Skeletal muscle tissue (tissue), 5 donors: ENCODE measurements around the gene TUBB4A. TPM values are rescaled to one million over a fixed set of nuclear protein-coding genes. Genes with fewer than 3 reads are reported as not detected.

ENCODE experiments used
- H3K27ac ChIP-seq: one replicate; pipeline ENCODE4 v1.7.0; 2013; ENCODE audit warnings: mild to moderate bottlenecking, low read depth, low read length, inconsistent platforms
- H3K27me3 ChIP-seq, 3 donors: one replicate each; pipeline ENCODE4 v1.7.0; 2013; ENCODE audit warnings: low read length in 3 of 3; ENCODE audit not compliant: control insufficient read depth in 3 of 3, insufficient read depth in 3 of 3
- H3K36me3 ChIP-seq, 3 donors: one replicate each; pipeline ENCODE4 v1.7.0; 2013; ENCODE audit warnings: low read length in 3 of 3; ENCODE audit not compliant: control insufficient read depth in 3 of 3, insufficient read depth in 3 of 3
- H3K4me1 ChIP-seq, 3 donors: one replicate each; pipeline ENCODE4 v1.7.0; 2013; ENCODE audit warnings: low read length in 3 of 3, mild to moderate bottlenecking in 3 of 3; ENCODE audit not compliant: control insufficient read depth in 3 of 3, insufficient read depth in 3 of 3
- H3K4me3 ChIP-seq, 3 donors: one replicate each; pipeline ENCODE4 v1.7.0; 2013; ENCODE audit warnings: low read length in 3 of 3
- H3K9ac ChIP-seq, 3 donors: one replicate each; pipeline ENCODE4 v1.7.0; 2013; ENCODE audit warnings: low read length in 3 of 3, mild to moderate bottlenecking in 3 of 3, moderate library complexity in 2 of 3, low read depth in 1 of 3
- H3K9me3 ChIP-seq, 3 donors: one replicate each; pipeline ENCODE4 v1.7.0; 2013; ENCODE audit warnings: low read length in 3 of 3; ENCODE audit not compliant: control insufficient read depth in 3 of 3
- small RNA-seq: library from RNA; depleted of rRNA; stranded (forward); fragments of <200 nt; gene quantifications from one replicate; pipeline ENCODE3, GENCODE V24; 2014
- total RNA-seq: library from RNA; depleted of rRNA; stranded (reverse); fragments of >200 nt; gene quantifications from one replicate; pipeline ENCODE4 v1.2.3, GENCODE V29; 2014
- donor health status: Osteomylitis.

TUBB4A gene
- total RNA-seq, 1 donor from 2014 or later, result not detected

DNA sequence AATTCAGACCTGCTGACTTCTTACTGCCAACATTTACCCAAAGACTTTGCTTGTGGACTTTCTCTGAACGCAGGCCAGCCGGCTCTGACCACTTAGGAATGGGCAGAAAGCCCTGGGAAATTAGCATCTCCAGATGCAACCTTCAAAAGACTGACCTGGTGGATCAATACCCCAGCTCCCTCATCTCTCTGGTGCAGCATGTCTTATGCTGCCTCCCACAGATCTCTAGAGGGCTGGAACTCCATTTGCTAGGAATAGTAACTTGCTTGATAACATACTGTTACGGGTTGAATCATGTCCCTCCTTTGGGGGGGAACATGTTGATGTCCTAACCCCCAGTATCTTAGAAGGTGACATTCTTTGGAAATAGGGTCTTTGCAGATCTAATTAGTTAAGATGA, 55.7 kb downstream of the TUBB4A start:
- Histone ChIP-seq H3K27me3 (no peaks in the 10 kb centered on the region), H3K4me3 (no peak overlapping the region), H3K9ac (no peak overlapping the region), H3K4me1 (no peaks in the 10 kb centered on the region), H3K27ac (no peak overlapping the region), H3K36me3 (peaks cover 8 to 22% (median 19%) of the 10 kb centered on the region in 3 donors), H3K9me3 (no peaks in the 10 kb centered on the region)

Small RNA genes lying within 50 kb of the gene (small RNA-seq; reads per million reads assigned to genes)
- not detected for gene AC010503.2

Other genes starting within 250 kb of the TUBB4A start
- 2.6 TPM for gene MLLT1, start 222.3 kb downstream of the TUBB4A start, total RNA-seq
- 0.52 TPM for gene ACER1, start 168.7 kb downstream of the TUBB4A start, total RNA-seq
- gene CLPP, start 140.8 kb downstream of the TUBB4A start, total RNA-seq, result 29.7 TPM
- gene ALKBH7, start 129.5 kb downstream of the TUBB4A start, total RNA-seq, result 75.2 TPM
- gene PSPN, start 126.4 kb downstream of the TUBB4A start, total RNA-seq, result 1.0 TPM
- gene GTF2F1, start 109.1 kb downstream of the TUBB4A start, total RNA-seq, result 36.5 TPM
- gene KHSRP, start 77.5 kb downstream of the TUBB4A start, total RNA-seq, result 65.2 TPM
- 0.52 TPM for gene SLC25A41, start 68.5 kb downstream of the TUBB4A start, total RNA-seq
- gene SLC25A23, start 42.5 kb downstream of the TUBB4A start, total RNA-seq, result 7.8 TPM
- gene CRB3, start 38.0 kb downstream of the TUBB4A start, total RNA-seq, result not detected
- not detected for gene DENND1C, start 20.5 kb downstream of the TUBB4A start, total RNA-seq
- gene TNFSF9, start 28.7 kb upstream of the TUBB4A start, total RNA-seq, result 1.0 TPM
- gene CD70, start 88.8 kb upstream of the TUBB4A start, total RNA-seq, result 1.0 TPM
- not detected for gene TNFSF14, start 167.9 kb upstream of the TUBB4A start, total RNA-seq
- gene C3, start 218.3 kb upstream of the TUBB4A start, total RNA-seq, result 71.5 TPM
- 14.6 TPM for gene GPR108, start 235.3 kb upstream of the TUBB4A start, total RNA-seq
- gene TRIP10, start 237.4 kb upstream of the TUBB4A start, total RNA-seq, result 32.9 TPM